ENCODE results near the gene NCEH1.
A peak's percentile ranks its signal among the peaks of the same experiment; 100 is the strongest.
"Not testable (repeated sequence)": the region's sequence is repeated elsewhere in the genome, so short reads cannot be mapped to it uniquely, and the experiment has no call there.

Gene NCEH1

DNA sequence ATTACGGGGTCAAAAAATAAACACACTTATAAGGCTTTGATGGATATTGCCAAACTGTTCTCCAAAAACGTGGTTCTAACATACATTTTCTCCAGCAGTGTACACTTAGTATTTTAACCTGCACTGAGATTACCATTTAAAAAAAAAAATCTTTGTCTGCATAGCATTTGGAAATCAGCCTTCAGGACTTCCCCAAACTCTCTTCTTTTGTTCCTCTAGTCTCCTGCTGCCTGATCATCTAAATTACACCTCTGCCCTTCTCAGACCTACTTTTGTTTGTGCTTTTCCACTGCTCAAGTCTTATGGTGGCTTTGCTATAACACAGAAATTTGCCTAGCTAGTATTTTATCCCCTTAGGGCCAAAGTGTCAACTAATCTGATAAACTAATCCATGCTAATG lies 3.8 kb downstream of the NCEH1 start:
- DNase-seq: no peak

DNA sequence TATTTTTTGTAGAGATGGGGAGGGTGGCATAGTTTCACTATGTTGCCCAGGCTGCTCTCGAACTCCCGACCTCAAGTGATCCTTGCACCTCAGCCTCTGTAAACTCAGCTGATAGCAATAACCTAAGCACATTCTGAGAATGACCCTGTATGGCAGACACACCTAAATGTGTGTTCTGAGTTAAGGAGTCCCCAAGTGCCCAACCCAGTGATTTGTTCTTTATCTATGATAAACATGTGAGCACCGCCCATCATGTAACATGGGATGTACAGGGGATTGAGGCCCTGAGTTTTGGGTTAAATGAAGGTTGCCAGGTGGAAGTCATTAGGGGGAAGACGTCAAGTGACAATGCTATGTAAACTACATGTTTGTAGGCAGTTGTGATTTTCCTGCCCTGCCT lies 5.7 kb downstream of the NCEH1 start:
- no peak for DNase-seq

DNA sequence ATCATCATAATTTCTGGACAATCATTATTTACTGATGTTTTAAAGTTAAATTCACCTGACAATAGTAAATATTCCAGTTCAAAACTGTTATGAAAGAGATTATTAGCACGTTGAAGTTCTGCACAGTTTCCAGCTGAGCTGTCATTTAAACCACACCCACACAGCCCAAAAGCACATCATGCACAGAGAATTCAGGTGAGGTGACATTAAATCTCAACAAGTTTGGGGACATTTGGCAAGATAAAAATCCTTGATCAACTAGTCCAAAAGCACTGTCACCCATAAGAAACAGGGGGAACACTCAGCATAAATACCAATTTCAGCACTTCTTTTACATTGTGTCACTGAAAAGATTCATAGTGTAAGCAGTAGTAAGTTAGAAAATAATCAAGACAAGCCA lies 6.9 kb downstream of the NCEH1 start:
- DNase-seq: no peak

DNA sequence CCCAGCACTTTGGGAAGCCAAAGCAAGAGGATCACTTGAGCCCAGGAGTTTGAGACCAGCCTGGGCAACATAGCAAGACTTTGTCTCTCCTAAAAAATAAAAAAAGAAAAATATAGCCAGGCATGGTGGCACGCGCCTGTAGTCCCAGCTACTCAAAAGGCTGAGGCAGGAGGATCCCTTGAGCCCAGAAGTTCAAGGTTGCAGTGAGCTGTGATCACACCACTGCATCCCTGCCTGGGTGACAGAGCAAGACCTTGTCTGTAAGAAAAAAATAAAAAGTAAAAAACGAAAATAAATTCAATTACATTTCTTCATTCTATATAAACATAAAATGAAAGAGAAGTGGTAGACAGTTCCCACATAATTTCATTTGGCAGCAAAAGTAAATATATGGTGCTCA lies 8.1 kb downstream of the NCEH1 start:
- DNase-seq: not testable (repeated sequence)

DNA sequence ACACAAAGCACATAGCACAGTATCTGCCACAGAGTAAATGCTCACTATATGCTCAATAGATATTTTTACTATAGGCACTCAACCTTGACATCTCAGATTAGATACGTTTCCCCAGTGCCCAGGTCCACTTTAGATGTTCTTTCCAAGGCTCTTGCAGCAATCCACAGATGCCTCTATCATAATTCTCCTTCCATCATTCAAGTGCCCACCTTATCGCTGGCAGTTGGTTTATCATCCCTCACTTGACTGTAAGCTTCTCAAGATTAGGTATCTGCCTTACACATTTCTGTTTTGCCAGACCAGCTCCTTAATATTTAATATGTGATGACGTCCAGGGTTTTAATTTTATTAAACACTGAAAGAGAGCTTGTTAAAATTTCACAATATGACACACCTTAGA lies 8.6 kb downstream of the NCEH1 start:
- no peak for DNase-seq

DNA sequence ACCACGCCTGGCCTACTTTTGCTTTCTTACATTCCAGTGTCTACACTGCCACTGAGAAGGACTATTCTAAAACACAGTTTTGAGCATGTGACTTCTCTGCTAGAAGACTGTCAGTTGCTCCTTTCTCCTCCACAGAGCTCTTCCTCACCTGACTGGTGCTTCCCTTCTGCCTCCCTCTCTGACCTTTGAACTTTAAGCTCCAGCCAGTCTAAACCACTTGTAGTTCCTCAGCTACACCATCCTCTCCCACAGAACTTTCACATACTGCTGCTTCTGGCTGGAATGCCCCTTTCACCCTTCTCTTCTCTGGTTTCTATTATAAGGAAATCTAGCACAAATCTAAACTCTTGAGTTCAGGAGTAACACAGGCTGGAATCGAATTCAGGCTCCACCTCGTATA lies 9.1 kb downstream of the NCEH1 start:
- no peak for DNase-seq

DNA sequence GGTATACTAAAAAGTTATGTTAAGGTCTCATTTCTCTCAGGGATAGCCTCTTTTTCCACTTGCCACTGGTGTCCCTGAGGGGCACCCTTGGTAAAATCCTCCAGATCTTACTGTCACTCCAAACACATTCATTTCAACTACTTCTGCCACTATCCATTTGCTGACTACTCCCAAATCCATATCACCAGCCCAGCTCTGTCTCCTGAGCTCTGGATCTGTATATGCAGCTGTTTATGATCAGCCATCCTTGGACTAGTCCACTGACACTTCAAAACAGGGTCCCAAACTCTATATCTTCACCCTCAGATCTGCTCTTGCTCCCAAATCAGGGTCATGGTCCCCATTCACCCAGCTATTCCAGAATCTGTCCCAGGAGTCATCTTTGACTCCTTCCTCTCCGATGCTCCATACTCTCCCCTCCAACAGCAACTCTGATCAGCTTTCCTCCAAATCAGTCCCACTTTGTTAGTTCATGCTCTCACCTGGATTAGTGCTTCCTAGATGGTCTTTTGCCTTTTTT lies 9.9 kb downstream of the NCEH1 start:
- no peak for DNase-seq

DNA sequence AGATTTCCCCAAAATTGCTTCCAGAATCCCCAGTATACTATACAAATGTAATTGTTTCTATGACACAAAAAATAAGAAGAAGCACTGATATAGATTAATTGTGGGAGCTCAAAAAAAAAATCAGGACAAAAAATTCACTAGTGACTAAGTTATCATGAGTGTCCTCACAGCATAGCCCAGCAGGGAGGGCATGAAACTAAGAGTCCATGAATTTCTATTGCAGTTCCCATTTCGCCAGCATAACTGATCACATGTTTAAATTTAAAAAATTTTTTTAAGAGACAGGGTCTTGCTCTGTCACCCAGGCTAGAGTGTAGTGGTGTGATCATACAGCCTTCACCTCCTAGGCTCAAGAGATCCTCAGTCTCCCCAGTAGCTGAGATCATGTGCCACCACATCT lies 10.6 kb downstream of the NCEH1 start:
- no peak for DNase-seq

DNA sequence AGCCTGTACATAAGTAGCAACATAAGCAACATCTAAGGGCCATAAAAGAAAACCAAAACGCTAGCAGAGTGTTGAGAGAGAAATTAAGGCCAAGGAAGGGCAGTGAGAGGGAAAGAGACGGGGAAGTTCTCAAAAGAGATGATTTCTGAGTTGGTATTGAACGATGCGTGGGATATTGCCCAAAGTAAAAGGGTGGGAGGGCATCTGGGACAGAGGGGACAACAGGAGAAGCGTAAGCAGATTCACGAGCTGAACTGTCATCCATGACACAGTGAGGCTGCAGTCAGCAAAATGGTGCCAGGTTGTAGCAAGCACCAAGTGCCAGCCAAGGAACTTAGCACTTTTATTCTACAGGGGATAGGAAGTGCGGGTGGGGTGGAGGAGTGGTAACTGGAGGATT lies 11.8 kb downstream of the NCEH1 start:
- no peak for DNase-seq

DNA sequence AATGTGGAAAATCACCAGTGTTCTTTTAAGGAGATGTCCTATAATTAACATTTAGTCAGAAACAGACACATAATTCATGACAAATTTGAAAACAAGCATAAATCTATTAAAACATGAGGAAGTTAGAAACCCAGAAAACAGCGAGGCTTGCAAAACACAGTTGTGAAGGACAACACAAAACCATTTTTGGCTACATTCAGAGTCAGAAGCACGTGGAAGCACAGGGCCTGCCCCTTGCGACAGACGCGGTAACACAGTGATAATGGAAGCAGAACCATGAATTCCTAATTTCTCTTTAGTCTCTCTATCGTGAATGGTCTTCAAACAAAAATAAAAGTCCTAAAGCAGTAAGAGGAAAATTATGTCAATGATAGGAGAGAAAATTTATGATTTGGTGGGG lies 12.2 kb downstream of the NCEH1 start:
- DNase-seq: no peak

DNA sequence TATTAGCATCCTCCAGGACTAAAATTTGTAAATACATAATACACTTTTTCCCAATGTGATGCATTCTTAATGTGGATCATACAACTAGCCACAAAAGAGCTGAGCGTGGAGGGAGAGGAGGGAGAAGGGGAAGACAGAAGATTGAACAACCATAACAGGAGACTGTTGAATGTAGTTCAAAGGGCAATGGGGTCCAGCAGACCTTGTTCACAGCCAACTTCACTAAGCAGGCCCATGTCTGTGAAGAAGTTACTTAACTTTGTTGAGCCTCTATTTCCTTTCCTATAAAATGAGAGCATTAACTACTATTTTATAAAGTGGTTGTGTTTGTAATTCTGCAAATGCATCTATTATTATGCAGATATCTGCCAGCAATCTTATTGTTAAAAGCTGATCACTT lies 13.3 kb downstream of the NCEH1 start:
- no peak for DNase-seq

DNA sequence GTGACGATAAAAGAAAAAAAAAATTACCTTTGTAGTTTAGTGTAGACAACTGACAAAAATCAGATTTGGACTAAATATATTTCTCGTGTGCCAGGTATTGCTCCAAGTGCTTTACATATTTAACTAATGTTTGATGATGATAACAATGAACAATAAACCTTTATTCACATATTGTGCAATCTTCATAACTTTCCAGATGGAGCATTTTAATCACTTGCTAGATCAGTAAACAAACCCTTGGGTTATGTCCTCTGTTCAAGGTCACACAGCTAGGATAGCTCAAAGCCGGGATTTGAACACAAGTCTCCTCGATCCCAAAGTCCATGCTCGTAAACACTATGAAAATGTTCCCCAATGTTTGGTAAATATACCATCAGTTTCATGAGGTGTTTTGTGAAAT lies 14.5 kb downstream of the NCEH1 start:
- no peak for DNase-seq

DNA sequence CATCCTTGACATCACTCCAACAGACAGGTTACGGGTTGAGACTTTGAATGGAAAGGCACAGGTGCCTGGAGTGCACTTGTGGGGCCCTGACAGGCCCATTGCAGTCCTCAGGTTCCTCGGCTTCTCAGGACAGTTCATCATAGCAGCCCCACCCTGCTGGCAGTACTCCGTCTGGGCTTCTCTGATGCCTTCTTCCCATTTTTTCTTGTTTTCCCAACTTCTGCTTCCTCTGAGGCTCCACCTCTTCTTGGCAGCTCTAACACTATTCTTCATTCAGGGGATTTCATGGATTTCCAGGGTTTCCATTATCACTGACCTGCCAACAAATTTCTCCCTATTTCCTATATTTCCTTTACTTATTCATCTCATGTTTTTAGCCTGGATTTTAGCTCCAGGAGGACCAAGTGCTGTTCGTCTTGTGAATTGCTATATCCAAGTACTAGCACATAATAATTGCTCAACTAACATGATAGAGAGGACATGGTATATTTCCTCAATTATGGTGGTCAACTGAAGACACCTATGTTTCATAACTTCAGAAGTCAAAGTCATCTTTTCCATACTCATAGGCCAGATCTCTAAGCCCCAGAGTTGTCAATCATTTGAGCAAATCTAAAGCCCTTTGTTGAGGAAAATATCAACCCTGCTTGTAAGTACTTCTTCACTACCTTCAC lies 16.2 kb downstream of the NCEH1 start:
- no peak for DNase-seq

DNA sequence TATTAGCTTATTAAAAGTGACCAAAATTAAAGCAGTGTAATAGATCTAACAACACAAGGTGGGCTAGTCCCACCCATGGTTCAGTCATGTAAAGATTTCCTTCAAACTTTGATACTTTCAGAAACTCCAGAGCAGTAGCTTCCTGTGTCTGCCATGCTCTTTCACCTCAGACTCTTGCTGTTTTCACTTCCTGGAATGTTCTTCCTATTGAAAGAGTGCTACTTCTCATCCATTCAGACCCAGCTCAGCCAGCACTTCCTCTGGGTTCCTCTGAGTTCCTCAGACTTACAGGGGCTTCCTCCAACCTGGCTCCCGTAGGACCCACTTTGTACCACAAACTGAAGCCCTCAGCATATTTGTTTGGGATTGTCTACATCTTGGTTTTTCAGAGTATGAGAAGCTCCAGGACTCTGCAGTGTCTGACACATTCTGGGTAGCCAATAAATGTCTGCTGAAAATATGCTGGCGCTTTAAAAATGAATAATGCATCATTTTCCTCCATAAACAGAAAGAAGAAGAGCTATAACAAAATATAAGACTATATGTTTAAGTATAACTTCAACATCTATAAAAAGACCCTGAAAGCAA lies 18.0 kb downstream of the NCEH1 start:
- no peak for DNase-seq

DNA sequence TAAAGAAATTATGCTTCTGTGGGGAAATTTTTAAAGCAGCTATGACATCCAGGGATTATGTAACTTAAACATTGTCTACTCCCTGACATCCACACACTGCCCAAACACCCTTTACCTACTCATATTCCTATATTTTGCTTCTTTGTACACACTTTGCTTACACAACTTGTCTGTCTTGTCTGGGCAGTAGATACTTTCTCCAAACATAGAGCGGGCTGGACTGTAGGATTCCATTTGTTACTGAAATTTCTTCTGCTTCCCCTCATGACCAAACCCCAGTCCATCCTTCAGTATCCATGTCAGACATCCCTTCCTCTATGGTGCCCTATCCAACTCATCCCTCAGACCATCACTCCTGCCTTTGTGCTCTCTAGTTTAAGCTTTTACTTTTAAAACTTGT lies 19.9 kb downstream of the NCEH1 start:
- no peak for DNase-seq

DNA sequence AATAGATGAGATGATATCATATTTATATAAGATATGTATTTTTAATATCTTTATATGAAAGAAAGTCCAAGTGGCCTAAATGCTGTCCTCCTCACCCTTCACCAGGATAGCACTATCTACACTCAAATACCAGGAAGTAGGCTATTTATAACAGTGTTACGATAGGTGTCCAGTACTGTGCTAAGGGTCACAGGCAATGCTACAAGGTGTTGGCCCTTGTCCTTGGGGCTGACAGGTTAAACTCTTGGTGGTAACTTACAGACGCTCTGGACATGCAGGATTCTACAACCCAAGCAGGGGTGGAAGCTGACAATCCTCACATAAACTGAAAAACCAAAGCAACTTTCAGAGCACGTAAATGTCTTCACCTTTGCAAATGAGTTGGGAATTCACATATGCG lies 22.3 kb downstream of the NCEH1 start:
- no peak for DNase-seq

DNA sequence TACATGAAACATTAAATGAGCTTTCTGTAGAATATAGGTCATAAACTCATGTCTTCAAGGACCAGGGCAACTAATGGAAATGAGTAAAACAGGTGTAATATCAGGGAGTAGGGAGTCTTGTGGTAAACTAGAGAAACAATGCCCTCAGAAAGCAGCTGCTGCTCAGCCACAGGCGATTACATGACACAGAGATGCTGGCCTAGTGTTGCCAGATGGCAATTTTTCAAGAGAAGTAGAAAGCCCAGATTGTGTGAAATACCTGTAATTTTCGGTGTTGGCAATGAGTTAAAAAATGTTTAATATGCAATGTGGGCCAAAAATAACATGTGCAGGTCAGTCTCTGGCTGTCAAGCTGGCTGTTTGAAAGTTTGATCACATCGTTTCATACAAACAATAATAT lies 23.4 kb downstream of the NCEH1 start:
- no peak for DNase-seq

DNA sequence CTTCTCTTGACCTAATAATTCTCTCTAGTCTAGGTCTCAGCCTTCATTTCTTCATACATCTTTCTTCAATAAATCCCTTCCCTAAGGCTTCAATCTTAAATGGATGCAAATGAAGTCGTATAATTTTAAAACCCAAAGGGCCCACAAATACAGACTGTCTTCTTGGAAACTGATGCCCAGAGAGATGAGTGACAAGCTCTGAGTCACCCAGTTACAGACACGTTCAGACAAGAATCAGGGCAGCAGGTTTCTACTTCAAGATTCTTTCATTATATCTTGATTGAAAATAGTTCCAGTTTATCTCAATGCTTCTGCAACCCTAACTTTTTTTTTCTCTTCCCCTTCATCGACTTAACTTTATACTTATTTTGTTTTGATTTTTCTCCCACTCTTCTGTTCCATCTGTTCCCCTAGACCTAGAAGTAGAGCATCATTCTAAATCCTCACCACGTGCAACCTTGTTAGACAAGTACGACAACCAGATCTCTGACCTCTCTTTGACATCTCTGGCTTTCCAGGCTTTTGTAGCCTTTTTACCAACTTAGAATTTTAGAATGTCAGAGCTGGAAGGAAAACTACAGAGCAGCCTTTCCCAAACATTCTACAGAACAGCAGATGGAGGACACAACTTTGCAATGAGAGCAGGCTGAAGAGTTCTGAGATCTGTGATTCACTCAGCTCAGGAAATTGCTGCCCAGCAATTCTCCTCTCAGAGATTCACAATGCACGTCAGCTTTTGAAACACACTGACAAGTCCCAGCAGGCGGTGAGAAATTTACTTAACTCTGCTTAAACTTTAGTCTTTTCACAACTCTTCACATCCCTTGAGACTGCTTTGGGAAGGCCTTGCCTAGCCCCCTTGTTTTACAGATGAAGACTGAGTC lies 25.3 kb downstream of the NCEH1 start:
- no peak for DNase-seq

DNA sequence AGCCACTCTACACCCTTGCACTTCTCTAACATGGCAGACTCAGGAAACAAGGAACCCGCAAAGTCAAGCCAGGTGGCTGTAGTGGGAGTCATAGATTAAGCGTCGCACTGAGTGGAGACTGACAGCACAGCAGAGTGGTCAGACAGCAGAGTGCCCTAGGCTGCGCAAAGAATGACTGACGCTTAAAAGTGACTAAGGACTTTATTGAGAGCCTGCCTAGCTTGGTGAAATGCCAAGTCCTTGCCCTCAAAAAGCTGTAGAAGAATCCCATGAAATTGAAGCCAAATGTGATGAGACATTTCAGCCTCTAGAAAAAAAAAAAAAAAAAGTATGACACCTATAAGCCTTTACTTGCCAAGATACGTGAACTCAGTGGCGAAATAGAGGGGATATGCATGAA lies 30.2 kb downstream of the NCEH1 start:
- no peak for DNase-seq

DNA sequence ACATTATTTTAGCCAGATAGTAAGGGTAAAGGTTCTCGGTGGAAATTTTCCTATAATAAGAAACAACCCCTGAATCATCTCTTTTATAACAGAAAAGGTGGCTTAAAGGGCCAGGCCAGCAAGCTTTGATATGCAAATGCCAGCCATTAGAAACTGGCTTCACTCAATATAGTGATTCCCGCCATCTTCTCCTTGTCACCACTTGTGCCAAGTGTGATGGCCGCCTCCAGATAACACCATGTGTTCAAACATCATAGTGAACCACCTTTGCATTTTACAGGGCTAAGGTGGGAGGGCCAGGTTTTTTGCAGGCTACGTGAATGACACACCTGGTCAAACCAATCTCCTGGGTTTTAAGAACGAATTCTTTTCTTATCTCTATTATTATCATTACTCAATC lies 31.3 kb downstream of the NCEH1 start:
- no peak for DNase-seq

DNA sequence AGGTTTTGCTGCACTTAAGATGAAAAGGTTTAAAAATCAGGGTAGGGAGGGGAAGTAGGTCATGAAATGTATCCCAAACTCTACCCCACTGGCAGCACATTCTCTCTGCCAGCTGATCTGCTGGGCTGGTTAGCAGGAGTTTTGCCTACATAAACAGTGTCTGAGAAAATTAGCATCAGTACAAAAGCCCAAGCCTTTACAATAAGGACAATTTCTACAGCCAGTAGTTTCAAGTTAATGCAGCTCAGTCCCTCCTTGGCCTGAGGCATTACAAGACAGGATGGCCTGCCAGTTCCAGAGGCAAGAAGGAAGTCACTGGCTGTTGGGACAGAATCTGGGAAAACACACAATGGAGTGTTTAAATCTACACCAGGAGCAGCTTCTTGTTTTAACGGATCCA lies 32.8 kb downstream of the NCEH1 start:
- DNase-seq: no peak

DNA sequence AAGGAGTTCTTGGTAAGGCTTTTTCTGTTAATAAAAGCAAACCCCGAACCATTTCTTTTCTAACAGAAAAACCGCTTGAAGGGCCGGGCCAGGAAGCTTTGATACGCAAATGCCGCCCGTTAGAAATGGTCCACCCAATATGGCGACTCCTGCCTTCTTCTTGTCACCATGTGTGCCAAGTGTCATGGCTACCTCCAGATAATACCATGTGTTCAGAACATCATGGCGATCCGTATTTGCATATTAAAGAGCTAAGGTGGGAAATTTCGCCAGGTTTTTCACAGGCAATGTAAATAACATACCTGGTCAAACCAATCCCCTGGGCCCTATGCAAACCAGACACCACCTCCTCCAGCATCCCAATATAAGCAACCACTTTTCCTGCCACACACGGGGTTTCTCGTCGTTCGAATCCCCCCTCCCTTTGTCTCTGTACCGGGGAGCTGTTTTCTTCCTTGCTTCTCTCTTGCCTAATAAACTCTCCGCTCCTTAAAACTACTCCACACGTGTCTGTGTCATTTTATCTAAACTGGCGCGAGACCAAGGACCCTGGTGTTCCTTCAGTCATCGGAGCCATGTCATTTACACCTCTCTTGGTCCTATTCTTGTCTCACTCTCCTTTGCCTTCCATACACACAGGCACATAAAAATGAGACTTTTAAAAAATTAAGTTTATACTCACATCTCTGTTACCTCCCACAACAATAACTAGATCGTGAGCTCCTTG lies 34.5 kb downstream of the NCEH1 start:
- no peak for DNase-seq

DNA sequence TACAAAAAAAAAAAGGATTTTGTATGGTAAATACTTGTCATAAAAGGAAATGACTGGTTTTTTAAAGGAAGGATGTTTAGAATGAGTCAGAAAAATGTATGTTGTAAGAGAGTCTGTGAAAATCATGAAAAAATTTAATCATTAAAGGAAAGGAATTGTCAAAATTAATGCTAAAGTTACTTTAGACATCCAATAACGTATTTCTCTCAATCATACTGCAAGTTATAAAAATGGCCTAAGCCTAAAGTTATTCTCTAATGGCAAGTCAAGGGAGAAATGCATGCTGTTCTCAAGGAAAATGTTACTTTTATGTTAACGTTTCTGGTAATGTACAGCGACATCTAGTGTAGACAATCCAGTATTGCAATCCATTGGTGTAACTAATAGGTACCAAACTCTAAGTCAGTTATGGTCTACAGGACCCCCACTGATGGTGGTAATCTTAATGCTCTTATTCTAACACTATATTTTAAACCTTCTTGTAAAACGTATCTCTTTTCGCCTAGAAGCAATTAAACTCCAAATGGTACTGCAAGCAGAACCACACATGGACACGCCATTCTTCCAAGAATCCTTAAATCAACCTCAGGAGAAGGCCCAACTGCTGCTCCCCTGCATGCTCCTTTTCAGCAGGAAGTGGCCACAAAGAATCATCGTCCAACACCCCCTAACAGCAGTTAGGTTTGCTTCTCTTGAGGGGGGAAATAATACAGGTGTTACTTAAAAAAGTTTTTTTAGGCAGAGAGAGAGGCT lies 35.2 kb downstream of the NCEH1 start:
- peak; percentile 33 for DNase-seq

Data from GDM1 (cell line).